Measurements from ENCODE around the gene PCED1B.

The PCED1B gene

DNA sequence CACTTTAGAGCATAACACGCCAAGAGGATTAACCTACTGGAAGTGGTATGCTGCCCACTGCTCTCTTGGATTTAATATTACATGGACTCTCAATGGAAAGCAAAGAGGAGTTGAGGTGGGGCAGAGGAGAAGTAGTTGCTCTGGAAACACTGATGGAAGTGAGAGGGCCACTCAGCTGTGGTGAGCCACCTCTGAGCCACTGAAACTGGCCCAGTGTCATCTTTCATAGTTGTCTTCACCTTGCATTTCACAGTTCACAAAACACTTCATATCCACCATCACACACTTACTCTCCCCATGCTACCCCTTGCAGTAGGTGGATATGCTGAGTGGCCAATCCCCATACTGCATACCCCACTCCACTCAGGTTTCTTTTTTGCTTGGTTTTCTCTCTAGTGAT lies 12.2 kb upstream of the PCED1B start:
- TF ChIP-seq, protein P1, sequence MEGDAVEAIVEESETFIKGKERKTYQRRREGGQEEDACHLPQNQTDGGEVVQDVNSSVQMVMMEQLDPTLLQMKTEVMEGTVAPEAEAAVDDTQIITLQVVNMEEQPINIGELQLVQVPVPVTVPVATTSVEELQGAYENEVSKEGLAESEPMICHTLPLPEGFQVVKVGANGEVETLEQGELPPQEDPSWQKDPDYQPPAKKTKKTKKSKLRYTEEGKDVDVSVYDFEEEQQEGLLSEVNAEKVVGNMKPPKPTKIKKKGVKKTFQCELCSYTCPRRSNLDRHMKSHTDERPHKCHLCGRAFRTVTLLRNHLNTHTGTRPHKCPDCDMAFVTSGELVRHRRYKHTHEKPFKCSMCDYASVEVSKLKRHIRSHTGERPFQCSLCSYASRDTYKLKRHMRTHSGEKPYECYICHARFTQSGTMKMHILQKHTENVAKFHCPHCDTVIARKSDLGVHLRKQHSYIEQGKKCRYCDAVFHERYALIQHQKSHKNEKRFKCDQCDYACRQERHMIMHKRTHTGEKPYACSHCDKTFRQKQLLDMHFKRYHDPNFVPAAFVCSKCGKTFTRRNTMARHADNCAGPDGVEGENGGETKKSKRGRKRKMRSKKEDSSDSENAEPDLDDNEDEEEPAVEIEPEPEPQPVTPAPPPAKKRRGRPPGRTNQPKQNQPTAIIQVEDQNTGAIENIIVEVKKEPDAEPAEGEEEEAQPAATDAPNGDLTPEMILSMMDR (IDR thresholded peaks at IDR 0.05; ENCODE audit: control insufficient read depth, extremely low read depth, insufficient read depth): no peak
- no peak for DNase-seq (ENCODE audit: low read depth)
- no peak overlapping the region for H3K4me3 ChIP-seq (ENCODE audit: low read depth, low read length)

DNA sequence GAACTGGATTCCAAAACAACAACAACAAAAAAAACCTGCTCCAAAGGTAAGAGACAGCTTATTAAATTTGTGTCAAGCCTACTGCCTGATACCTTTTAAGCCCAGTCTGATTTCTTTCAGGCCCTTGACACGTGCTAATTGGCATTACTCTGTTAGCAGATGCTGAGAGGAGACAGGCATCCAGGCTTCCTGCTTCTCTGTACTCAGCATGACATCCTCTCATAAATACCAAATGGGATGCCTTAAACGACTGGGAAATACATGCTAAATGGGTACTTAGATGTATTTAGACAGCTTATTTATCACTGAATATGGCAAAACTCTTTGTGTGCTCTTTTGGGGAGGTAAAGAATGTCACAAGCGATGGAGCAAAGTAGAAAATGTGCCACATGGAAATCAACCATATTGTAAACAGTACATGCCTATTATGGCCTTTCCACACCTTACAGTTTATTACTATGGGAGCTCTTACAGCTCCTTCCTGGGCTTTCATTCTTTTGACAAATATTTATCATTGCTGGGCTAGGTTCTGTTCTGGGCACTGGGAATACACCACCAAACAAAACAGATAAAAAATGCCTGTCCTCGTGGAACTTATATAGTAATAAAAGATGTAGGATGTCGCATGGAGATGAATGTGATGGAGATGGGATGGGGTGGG lies 11.5 kb upstream of the PCED1B start:
- DNase-seq (ENCODE audit: low read depth): no peak
- TF ChIP-seq, protein P1 (IDR thresholded peaks at IDR 0.05; ENCODE audit: control insufficient read depth, extremely low read depth, insufficient read depth): no peak
- no peak overlapping the region for H3K4me3 ChIP-seq (ENCODE audit: low read depth, low read length)

DNA sequence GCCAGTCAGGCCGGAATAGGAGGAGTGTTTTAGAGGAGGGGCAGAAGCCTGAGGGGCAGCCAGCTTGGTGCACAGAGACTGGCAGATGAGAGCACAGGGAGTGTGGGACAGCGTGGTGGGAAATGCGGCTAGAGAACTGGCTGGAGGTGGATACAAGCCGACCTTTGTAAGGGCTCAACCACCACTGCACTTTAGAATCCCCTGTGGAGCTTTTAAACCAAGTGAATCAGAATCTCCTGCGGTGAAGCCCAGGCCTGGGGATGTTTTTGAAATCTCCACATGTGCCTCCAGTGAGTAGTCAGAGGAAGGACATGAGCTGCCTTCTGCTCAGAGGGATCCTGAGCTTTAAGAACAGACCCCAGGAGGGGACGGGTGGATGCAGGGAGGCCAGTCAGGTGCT lies 10.9 kb upstream of the PCED1B start:
- H3K4me3 ChIP-seq (ENCODE audit: low read depth, low read length): no peak overlapping the region
- DNase-seq (ENCODE audit: low read depth): no peak
- TF ChIP-seq, protein P1 (IDR thresholded peaks at IDR 0.05; ENCODE audit: control insufficient read depth, extremely low read depth, insufficient read depth): no peak

DNA sequence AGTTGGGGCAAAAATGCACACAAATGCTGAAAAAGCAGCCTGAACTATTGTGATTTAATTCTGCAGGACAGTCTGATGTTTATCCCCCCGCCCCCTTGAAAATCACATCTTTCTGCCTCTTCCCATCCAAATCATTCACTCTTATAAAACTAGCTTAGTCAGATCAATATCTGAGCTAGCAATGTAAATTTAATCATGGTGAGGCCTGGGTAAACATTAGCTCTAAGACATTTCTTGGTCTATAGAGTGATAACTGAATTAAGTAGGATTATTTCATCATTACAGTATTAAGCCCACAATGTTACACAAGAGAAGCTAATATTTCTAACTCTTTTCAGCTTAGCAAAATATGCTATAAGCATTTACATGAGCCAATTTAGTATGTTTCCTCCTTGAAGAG lies 9.1 kb upstream of the PCED1B start:
- TF ChIP-seq, protein P1 (IDR thresholded peaks at IDR 0.05; ENCODE audit: control insufficient read depth, extremely low read depth, insufficient read depth): no peak
- no peak overlapping the region for H3K4me3 ChIP-seq (ENCODE audit: low read depth, low read length)
- no peak for DNase-seq (ENCODE audit: low read depth)

DNA sequence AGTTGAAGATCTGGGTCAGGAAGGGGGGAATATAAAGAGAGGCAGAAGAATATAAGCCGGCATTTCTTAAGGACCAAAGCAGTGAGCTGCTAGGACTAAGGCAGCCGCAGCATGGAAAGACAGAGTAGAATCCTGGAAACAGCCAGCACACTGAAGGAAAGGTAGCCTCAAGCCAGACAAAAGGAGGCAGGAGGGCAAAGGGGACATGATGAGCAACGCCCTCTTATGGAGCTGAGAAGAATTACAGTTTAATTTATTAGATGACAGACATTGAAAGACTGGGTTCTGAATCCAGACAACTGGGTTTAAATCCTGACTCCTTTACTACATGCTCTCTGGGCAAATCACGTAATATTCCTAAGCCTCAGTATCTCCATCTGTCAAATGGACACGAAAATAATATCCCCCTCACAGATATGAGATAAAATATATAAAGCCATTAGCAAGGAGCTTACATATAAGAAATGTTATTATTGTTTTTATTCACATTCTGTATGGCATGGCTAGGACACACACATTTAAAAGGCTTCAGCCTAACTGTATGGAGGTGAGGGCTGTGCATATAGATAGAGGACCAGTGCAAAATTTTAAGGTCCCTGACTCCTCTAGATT lies 8.1 kb upstream of the PCED1B start:
- no peak for DNase-seq (ENCODE audit: low read depth)
- TF ChIP-seq, protein P1 (IDR thresholded peaks at IDR 0.05; ENCODE audit: control insufficient read depth, extremely low read depth, insufficient read depth): peak; percentile 47
- no peak overlapping the region for H3K4me3 ChIP-seq (ENCODE audit: low read depth, low read length)

DNA sequence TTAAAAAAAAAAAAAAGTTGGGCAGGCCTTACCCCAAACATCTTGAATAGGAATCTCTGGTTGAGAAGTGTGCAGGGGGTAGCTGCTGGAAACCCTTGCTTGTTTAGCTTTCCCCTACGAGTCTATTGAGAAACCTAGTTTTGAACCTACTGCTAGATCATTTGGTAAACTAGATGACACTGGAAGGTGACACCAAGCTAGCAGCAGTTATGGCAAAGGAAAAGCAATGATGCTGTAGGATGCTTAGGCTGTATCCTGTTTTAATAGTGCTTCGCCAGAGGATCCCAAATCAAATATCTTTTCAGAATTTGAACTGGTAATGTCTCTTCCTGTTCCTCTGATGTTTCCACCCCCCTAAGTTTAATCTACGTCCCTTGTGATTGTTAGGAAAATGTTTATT lies 5.5 kb upstream of the PCED1B start:
- TF ChIP-seq, protein P1 (IDR thresholded peaks at IDR 0.05; ENCODE audit: control insufficient read depth, extremely low read depth, insufficient read depth): no peak
- H3K4me3 ChIP-seq (ENCODE audit: low read depth, low read length): no peak overlapping the region
- DNase-seq (ENCODE audit: low read depth): no peak

DNA sequence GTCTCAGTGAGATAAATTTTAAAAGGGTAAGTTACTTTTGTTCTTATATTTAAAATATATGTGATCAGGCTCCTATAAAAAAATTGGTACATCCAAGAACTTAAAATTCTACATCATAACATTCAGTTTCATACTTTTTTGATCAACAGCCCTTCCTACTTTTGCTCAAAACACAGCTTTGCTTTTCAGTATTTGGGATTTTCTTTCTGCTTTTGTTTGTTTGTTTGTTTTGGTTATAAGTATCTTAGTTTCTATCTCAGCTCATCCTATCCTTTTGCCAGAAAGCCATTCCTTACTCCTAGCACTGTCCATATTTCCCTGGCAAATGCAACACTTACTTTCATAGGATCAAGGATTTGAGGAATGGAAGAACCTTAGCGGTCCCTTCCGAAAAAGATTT lies 4.7 kb upstream of the PCED1B start:
- TF ChIP-seq, protein P1 (IDR thresholded peaks at IDR 0.05; ENCODE audit: control insufficient read depth, extremely low read depth, insufficient read depth): no peak
- no peak for DNase-seq (ENCODE audit: low read depth)
- no peak overlapping the region for H3K4me3 ChIP-seq (ENCODE audit: low read depth, low read length)
